HG02798 (cell line): ENCODE results near the gene UHRF1.
"Not testable (repeated sequence)": the region's sequence is repeated elsewhere in the genome, so short reads cannot be mapped to it uniquely, and the experiment has no call there.

Experiments
- ATAC-seq: cut with Tn5 transposase; IDR thresholded peaks from one replicate; pipeline ENCODE4 v1.9.1; 2021; ENCODE audit warnings: mild to moderate bottlenecking; ENCODE audit not compliant: unreplicated experiment, poor library complexity

The UHRF1 gene

GRCh38 chr19:4909156-4909896 is at the start of gene UHRF1:
Gene UHRF1, plus strand, starts transcription at chr19:4909501. Its CDS starts 1,385 bp downstream, at chr19:4910886.
- no peak for ATAC-seq

GRCh38 chr19:4859697-4860096 is 49.6 kb upstream of the UHRF1 start:
- ATAC-seq, result no peak

- ATAC-seq, result no peak
These were observed 48.2 kb upstream of the UHRF1 start for GRCh38 chr19:4861147-4861546.

GRCh38 chr19:4866595-4867424 is 42.5 kb upstream of the UHRF1 start:
- no peak for ATAC-seq

- ATAC-seq, result peak; percentile 86
These were observed 41.6 kb upstream of the UHRF1 start, which contains the start of gene PLIN3 for GRCh38 chr19:4867534-4868285. Gene PLIN3, minus strand, starts transcription at chr19:4867667. Its CDS starts 6,273 bp downstream, at chr19:4861394.

GRCh38 chr19:4868286-4868834 is 40.9 kb upstream of the UHRF1 start:
- ATAC-seq, result no peak

- ATAC-seq, result no peak
These were observed 39.1 kb upstream of the UHRF1 start for GRCh38 chr19:4870025-4870700.

- ATAC-seq, result no peak
These were observed 37.6 kb upstream of the UHRF1 start for GRCh38 chr19:4871711-4872110.

- no peak for ATAC-seq
These were observed 35.4 kb upstream of the UHRF1 start for GRCh38 chr19:4873930-4874329.

GRCh38 chr19:4877753-4878490 is 31.4 kb upstream of the UHRF1 start:
- no peak for ATAC-seq

GRCh38 chr19:4878491-4878968 is 30.8 kb upstream of the UHRF1 start:
- ATAC-seq, result no peak

- no peak for ATAC-seq
These were observed 30.3 kb upstream of the UHRF1 start for GRCh38 chr19:4879041-4879440.

GRCh38 chr19:4882874-4883273 is 26.4 kb upstream of the UHRF1 start:
- not testable (repeated sequence) for ATAC-seq

GRCh38 chr19:4884993-4885392 is 24.3 kb upstream of the UHRF1 start:
- ATAC-seq, result not testable (repeated sequence)

GRCh38 chr19:4887803-4888202 is 21.5 kb upstream of the UHRF1 start:
- ATAC-seq, result not testable (repeated sequence)

GRCh38 chr19:4889034-4889815 is 20.1 kb upstream of the UHRF1 start:
- ATAC-seq, result no peak

GRCh38 chr19:4891066-4891465 is 18.2 kb upstream of the UHRF1 start:
- no peak for ATAC-seq

- ATAC-seq, result not testable (repeated sequence)
These were observed 16.3 kb upstream of the UHRF1 start for GRCh38 chr19:4892962-4893361.
